SK-N-SH (cell line): Measurements from ENCODE around the gene PPHLN1. TPM values are rescaled to one million over a fixed set of nuclear protein-coding genes. Genes with fewer than 3 reads are reported as not detected.

Experiments
- CTCF ChIA-PET: fragments of 300-600, 350-600 bp; formaldehyde crosslinking; extraction: SDS; loops from one replicate; lab custom pipeline; 2021; lab: Yijun Ruan, JAX
- POLR2A ChIA-PET: fragments of 350-600 bp; sonication (Branson Sonifier 250); formaldehyde crosslinking; extraction: SDS; loops from one replicate; lab custom pipeline; 2020; ENCODE audit warnings: antibody characterized with exemption, inconsistent platforms; lab: Yijun Ruan, JAX
- DNase-seq: peaks from one replicate; pipeline ENCODE4 v3.0.0; 2012
- H2AFZ ChIP-seq: fragments of 200-600 bp; sonication (generic); 2 replicates; pipeline ENCODE4 v1.8.1; 2016; ENCODE audit warnings: antibody characterized with exemption, mild to moderate bottlenecking, low read depth
- H3F3A ChIP-seq: fragments of 200-600 bp; sonication (generic); replicated peaks from 2 replicates; pipeline ENCODE3; 2016; ENCODE audit warnings: antibody characterized with exemption, mild to moderate bottlenecking; ENCODE audit not compliant: insufficient read depth
- H3K27ac ChIP-seq, 2 experiments: fragments of 200-500 bp in 1 of 2; fragments of 200-600 bp in 1 of 2; sonication (Bioruptor generic) in 1 of 2; sonication (generic), shearing (Covaris generic) in 1 of 2; 2 replicates each; pipeline versions ENCODE4 v1.5.1 to v1.6.1; 2014 to 2016; ENCODE audit warnings: low read depth in 2 of 2, inconsistent platforms in 1 of 2, low read length in 1 of 2, mild to moderate bottlenecking in 1 of 2, mixed read lengths in 1 of 2
- H3K27me3 ChIP-seq: fragments of 200-600 bp; sonication (generic), shearing (Covaris generic); 2 replicates; pipeline ENCODE4 v1.6.1; 2016; ENCODE audit warnings: mixed run types; ENCODE audit not compliant: insufficient read depth
- H3K36me3 ChIP-seq, 2 experiments: fragments of 200-500 bp in 1 of 2; fragments of 200-600 bp in 1 of 2; sonication (Bioruptor generic) in 1 of 2; sonication (generic) in 1 of 2; replicated peaks in 1 of 2; 2 replicates each; pipeline versions ENCODE3 to v1.5.1; 2014 to 2016; ENCODE audit warnings: low read length in 1 of 2, mild to moderate bottlenecking in 1 of 2; ENCODE audit not compliant: insufficient read depth in 2 of 2, control insufficient read depth in 1 of 2
- H3K4me1 ChIP-seq, 2 experiments: fragments of 200-500 bp in 1 of 2; fragments of 200-600 bp in 1 of 2; sonication (Bioruptor generic) in 1 of 2; sonication (generic), shearing (Covaris generic) in 1 of 2; 2 replicates each; pipeline versions ENCODE4 v1.5.1 to v1.6.1; 2014 to 2016; ENCODE audit warnings: low read depth in 1 of 2, low read length in 1 of 2, mixed run types in 1 of 2; ENCODE audit not compliant: insufficient read depth in 2 of 2, control insufficient read depth in 1 of 2
- H3K4me2 ChIP-seq: fragments of 200-600 bp; sonication (generic), shearing (Covaris generic); 2 replicates; pipeline ENCODE4 v1.6.1; 2017; ENCODE audit warnings: mixed run types
- H3K4me3 ChIP-seq, 2 experiments: fragments of 200-500 bp in 1 of 2; fragments of 200-600 bp in 1 of 2; sonication (Bioruptor generic) in 1 of 2; sonication (generic), shearing (Covaris generic) in 1 of 2; 2 replicates each; pipeline versions ENCODE4 v1.5.1 to v1.8.1; 2014 to 2016; ENCODE audit warnings: low read depth in 2 of 2, inconsistent platforms in 1 of 2, low read length in 1 of 2, mild to moderate bottlenecking in 1 of 2, mixed read lengths in 1 of 2, moderate library complexity in 1 of 2
- H3K79me2 ChIP-seq: fragments of 200-600 bp; sonication (generic); 2 replicates; pipeline ENCODE4 v1.8.1; 2017; ENCODE audit warnings: mild to moderate bottlenecking; ENCODE audit not compliant: insufficient read depth
- H3K9ac ChIP-seq: fragments of 200-600 bp; sonication (generic); 2 replicates; pipeline ENCODE4 v1.6.1; 2017; ENCODE audit warnings: mixed run types
- H3K9me2 ChIP-seq: fragments of 200-600 bp; sonication (generic); 2 replicates; pipeline ENCODE4 v1.6.1; 2017; ENCODE audit warnings: mixed run types
- H3K9me3 ChIP-seq: fragments of 200-600 bp; sonication (generic); 2 replicates; pipeline ENCODE4 v1.6.1; 2017; ENCODE audit warnings: mixed run types, mild to moderate bottlenecking, moderate library complexity
- H4K20me1 ChIP-seq: fragments of 200-600 bp; sonication (generic); 2 replicates; pipeline ENCODE4 v1.6.1; 2017; ENCODE audit warnings: mild to moderate bottlenecking, mixed run types; ENCODE audit not compliant: insufficient read depth
- CHD2 ChIP-seq: fragments of 150-350 bp; IDR thresholded peaks from 2 replicates; pipeline ENCODE4 v1.6.1; 2018; ENCODE audit warnings: low read length; ENCODE audit not compliant: partially characterized antibody
- CTCF ChIP-seq: fragments of 200-600 bp; sonication (generic); IDR thresholded peaks from 2 replicates; pipeline ENCODE4 v1.6.1; 2017; ENCODE audit warnings: antibody characterized with exemption, mild to moderate bottlenecking, moderate library complexity
- ELF1 ChIP-seq: IDR thresholded peaks from 2 replicates; pipeline ENCODE4 v1.4.0; 2012
- EP300 ChIP-seq, 2 experiments: IDR thresholded peaks; 2 replicates each; pipeline versions ENCODE4 v1.4.0 to v1.6.1; 2012; ENCODE audit warnings: borderline replicate concordance in 1 of 2, low read depth in 1 of 2, low read length in 1 of 2
- FOXJ3 ChIP-seq: sonication (generic); formaldehyde crosslinking; IDR thresholded peaks from 2 replicates; pipeline ENCODE4 v1.5.1; 2020; ENCODE audit warnings: mild to moderate bottlenecking, missing genetic modification reagents
- GABPA ChIP-seq: IDR thresholded peaks from 2 replicates; pipeline ENCODE4 v1.4.0; 2012; ENCODE audit warnings: low read depth, mild to moderate bottlenecking
- GATA2 ChIP-seq: sonication (generic); formaldehyde crosslinking; IDR thresholded peaks from 2 replicates; pipeline ENCODE4 v1.5.0; 2020; ENCODE audit warnings: mild to moderate bottlenecking, missing genetic modification reagents
- MEF2A ChIP-seq: IDR thresholded peaks from 2 replicates; pipeline ENCODE4 v1.4.0; 2012; ENCODE audit warnings: low read depth, borderline replicate concordance
- MXI1 ChIP-seq: IDR thresholded peaks from 2 replicates; pipeline ENCODE4 v1.6.1; 2012; ENCODE audit warnings: mild to moderate bottlenecking, low read depth, low read length, improper control_type of control experiment
- PBX3 ChIP-seq: IDR thresholded peaks from 2 replicates; pipeline ENCODE4; 2012
- RFX5 ChIP-seq: IDR thresholded peaks from 2 replicates; pipeline ENCODE4 v1.6.1; 2012; ENCODE audit warnings: mild to moderate bottlenecking, improper control_type of control experiment, low read length
- RXRA ChIP-seq: IDR thresholded peaks from 2 replicates; pipeline ENCODE4 v1.4.0; 2012; ENCODE audit warnings: low read depth, mild to moderate bottlenecking, borderline replicate concordance
- SIN3A ChIP-seq: IDR thresholded peaks from 2 replicates; pipeline ENCODE4 v1.6.1; 2012; ENCODE audit warnings: low read depth, mild to moderate bottlenecking, low read length, moderate library complexity, borderline replicate concordance
- SMC3 ChIP-seq: IDR thresholded peaks from 2 replicates; pipeline ENCODE4 v1.6.1; 2012; ENCODE audit warnings: low read depth, low read length, improper control_type of control experiment
- TCF12 ChIP-seq: IDR thresholded peaks from 2 replicates; pipeline ENCODE4 v1.4.0; 2012
- TEAD4 ChIP-seq: IDR thresholded peaks from 2 replicates; pipeline ENCODE4 v1.4.0; 2012; ENCODE audit warnings: mild to moderate bottlenecking, borderline replicate concordance; ENCODE audit not compliant: insufficient read depth
- USF2 ChIP-seq: fragments of 150-350 bp; IDR thresholded peaks from 2 replicates; pipeline ENCODE4 v1.6.1; 2017; ENCODE audit warnings: antibody characterized with exemption, low read length, low read depth, borderline replicate concordance
- ZBTB33 ChIP-seq: IDR thresholded peaks from 2 replicates; pipeline ENCODE4 v1.4.0; 2012; ENCODE audit warnings: low read depth, borderline replicate concordance
- WGBS: methylation state at CpG from one replicate; pipeline ENCODE4 v1.1.6; 2017; ENCODE audit warnings: low lambda C conversion rate; 5-methylcytosine and 5-hydroxymethylcytosine counted together
- polyA plus RNA-seq, 3 experiments: library from polyadenylated mRNA; depleted of rRNA; stranded (reverse); fragments of >200 nt; gene quantifications; 2 replicates each; pipeline ENCODE4 v1.2.3, GENCODE V29; 2012

PPHLN1 gene
- polyA plus RNA-seq, 1 of the 3 experiments (the other 2 are of a cell fraction), result 55.4 TPM

GRCh38 chr12:42459336-42459847 lies 133.4 kb downstream of the PPHLN1 start:
- Histone ChIP-seq H3K27ac (no peak overlapping the region), H3K36me3 (no peaks in the 10 kb centered on the region), H3K4me2 (no peak overlapping the region), H3K4me3 (no peak overlapping the region), H3K9ac (no peak overlapping the region), H3K79me2 (no peaks in the 10 kb centered on the region), H3K9me3 (no peaks in the 10 kb centered on the region), H3K27me3 (no peaks in the 10 kb centered on the region), H4K20me1 (no peaks in the 10 kb centered on the region), H3K4me1 (no peaks in the 10 kb centered on the region), H3K9me2 (no peaks in the 10 kb centered on the region), H3F3A (no peaks in the 10 kb centered on the region), H2AFZ (no peak overlapping the region)
- TF ChIP-seq MEF2A (no peak), CTCF (no peak), RXRA (no peak), GABPA (no peak), TEAD4 (no peak), SMC3 (no peak), RFX5 (no peak), FOXJ3 (CRISPR knock-in tag) (no peak), SIN3A (no peak), TCF12 (no peak), ZBTB33 (no peak), GATA2 (CRISPR knock-in tag) (no peak), MXI1 (no peak), ELF1 (no peak), PBX3 (no peak), EP300 (IDR thresholded peaks at IDR 0.05; ENCODE audit: borderline replicate concordance in 1 of 2, low read depth in 1 of 2, low read length in 1 of 2) (no peak), USF2 (no peak), CHD2 (no peak)
- WGBS, result 90% methylated on average over 12 of the region's 12 CpGs
- DNase-seq, result no peak
- CTCF ChIA-PET, result interaction anchor here (0.9 kb wide), 1 partner anchor 24 kb away, joined by 3 read pairs; no protein-coding TSS in a partner anchor
- POLR2A ChIA-PET, result no interaction called here
